Activated naive CD4-positive, alpha-beta T cell treated with Interleukin-2 at 50 U/mL for 16 hours (primary cell): ENCODE data around the gene ARHGAP9.
A peak's percentile ranks its signal among the peaks of the same experiment; 100 is the strongest.
"Not testable (repeated sequence)": the region's sequence is repeated elsewhere in the genome, so short reads cannot be mapped to it uniquely, and the experiment has no call there.

ENCODE experiments used
- DNase-seq: peaks from one replicate; pipeline ENCODE4 v3.0.0-alpha.2; 2020

ARHGAP9 gene

DNA sequence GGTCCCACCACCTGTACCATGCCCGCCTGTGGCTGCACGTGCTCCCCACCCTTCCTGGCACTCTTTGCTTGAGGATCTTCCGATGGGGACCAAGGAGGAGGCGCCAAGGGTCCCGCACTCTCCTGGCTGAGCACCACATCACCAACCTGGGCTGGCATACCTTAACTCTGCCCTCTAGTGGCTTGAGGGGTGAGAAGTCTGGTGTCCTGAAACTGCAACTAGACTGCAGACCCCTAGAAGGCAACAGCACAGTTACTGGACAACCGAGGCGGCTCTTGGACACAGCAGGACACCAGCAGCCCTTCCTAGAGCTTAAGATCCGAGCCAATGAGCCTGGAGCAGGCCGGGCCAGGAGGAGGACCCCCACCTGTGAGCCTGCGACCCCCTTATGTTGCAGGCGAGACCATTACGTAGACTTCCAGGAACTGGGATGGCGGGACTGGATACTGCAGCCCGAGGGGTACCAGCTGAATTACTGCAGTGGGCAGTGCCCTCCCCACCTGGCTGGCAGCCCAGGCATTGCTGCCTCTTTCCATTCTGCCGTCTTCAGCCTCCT is 23.4 kb downstream of the ARHGAP9 start:
- peak; percentile 38 for DNase-seq

- DNase-seq: no peak
Observed at GRCh38 chr12:57455374-57456144, 24.1 kb downstream of the ARHGAP9 start.

- no peak for DNase-seq
Observed at GRCh38 chr12:57454566-57455373, 24.9 kb downstream of the ARHGAP9 start, which contains the start of gene INHBE. TSS of gene INHBE (plus strand) at chr12:57455307. CDS start at chr12:57455537, 230 bp downstream.

DNA sequence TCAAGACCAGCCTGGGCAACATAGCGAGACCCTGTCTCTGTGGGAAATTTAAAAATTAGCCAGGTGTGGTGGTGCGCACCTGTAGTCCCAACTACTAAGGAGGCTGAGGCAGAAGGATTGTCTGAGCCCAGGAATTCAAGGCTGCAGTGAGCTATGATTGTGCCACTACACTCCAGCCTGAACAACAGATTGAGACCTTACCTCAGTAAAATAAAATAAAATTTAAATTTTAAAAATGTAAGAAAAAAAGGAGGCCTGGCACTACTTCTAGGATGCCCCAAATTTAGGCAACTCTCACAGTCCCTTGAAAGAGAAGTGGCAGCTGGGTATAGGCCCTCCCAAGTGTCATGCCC is 25.5 kb downstream of the ARHGAP9 start:
- no peak for DNase-seq

DNA sequence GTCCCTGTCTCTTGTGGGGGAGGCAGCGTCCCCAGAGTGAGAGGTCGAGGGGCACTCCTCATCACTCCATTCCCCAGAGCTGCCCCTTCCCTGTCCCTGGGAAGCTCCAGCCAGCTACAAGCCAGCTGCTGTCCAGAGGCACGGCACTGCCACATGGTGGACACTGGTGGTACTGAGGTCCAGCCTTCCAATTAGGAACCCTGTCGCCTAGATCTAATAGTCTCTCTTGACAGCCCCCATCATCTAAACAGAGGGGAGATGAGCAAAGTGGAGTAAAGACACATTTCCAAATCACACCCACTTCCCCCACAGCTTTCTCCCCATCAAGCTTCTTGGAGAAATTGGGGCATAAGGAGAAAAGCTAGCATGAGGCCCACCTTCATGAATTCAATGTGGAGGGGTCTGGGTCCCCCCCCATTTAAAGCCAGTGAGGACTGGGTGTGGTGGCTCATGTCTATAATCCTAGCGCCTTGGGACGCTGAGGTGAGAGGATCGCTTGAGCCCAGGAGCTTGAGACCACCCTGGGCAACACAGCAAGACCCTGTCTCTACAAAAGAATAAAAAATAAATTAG is 26.6 kb downstream of the ARHGAP9 start:
- peak; percentile 61 for DNase-seq

DNA sequence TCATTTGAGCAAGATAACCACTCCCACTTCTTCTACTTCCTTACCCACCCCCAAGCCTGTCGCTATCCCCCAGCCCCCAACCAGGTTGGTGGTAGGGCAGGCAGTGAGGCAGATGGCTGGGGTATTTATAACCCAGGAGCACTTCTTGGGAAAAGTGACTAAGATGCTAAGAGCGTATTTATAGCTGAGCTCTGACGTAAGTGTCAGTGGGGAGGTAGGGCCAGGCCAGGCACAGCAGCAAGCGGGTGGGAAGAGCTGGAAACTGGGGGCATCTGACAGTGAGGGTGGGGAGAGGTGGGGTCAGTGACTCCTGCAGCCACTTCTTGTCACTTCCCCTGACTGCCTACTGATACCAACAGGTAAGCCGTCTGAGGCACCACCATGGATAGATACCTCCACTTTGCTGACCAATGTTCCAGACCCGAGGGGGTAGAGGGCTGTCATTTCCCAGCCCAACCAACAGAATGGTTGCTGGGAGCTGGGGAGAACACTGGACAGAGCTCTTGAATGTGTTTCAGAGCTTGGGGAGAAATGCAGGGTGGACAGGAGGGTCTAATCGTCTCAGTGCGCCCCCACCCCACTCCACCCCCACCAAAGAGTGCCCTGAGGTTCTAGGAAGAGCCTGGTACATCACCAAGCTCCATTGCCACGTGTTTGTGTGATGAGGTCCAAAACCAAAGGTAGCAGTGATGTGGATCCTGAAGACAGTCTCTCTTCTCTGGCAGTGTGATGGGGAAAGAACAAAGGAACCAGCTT is 27.3 kb downstream of the ARHGAP9 start:
- no peak for DNase-seq

DNA sequence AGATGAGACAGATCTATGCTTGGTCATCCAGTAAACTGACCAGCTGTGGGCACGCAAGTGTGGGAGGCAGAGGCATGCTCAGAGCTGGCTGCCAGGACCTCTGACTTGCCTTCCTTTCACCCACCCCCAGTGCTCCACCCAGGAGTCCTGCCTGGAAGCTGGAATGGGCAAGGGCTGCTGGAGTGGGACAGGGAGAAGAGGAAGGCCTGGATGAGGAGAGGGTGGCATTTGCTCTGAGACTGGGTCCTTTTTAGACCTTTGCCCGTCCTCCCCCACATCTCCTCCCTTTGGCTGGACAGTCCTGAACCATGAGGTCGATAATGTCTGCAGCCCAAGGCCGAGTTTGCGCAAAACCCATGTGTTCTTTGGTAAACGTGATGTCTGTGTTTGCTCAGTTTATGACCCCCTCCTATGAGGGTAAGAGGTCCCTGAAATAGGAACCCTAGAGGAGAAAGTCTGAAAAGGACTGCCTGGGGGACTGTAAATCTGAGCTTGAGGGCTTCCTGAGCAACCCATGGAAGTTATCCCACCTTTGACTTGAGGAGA is 28.4 kb downstream of the ARHGAP9 start:
- DNase-seq: no peak

- DNase-seq: no peak
Observed at GRCh38 chr12:57450057-57450456, 29.6 kb downstream of the ARHGAP9 start.

DNA sequence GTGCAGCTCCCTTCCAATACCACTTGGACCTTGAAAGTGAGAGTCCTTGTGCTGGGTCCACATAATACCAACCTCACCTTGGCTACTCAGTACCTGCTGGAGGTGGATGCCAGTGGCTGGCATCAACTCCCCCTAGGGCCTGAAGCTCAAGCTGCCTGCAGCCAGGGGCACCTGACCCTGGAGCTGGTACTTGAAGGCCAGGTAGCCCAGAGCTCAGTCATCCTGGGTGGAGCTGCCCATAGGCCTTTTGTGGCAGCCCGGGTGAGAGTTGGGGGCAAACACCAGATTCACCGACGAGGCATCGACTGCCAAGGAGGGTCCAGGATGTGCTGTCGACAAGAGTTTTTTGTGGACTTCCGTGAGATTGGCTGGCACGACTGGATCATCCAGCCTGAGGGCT is 30.3 kb downstream of the ARHGAP9 start:
- no peak for DNase-seq

DNA sequence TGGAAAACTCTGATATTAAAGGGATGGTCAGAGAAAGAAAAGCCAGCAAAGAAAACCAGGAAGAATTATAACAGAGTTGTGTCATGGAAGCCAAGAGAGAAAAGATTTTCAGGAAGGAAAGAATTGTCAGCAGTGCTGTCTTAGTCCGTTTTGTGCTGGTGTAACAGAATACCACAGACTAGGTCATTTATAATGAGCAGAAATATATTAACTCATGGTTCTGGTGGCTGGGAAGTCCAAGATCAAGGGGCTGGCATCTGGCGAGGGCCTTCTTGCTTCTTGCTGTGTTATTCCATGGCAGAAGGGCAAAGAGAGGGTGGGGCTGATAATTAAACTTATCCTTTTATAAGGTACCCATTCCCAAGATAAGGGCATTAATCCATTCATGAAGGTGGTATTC is 31.0 kb downstream of the ARHGAP9 start:
- DNase-seq: no peak

- DNase-seq: no peak
Observed at GRCh38 chr12:57446292-57446960, 33.2 kb downstream of the ARHGAP9 start.

- no peak for DNase-seq
Observed at GRCh38 chr12:57444744-57445143, 34.9 kb downstream of the ARHGAP9 start.

- not testable (repeated sequence) for DNase-seq
Observed at GRCh38 chr12:57444337-57444736, 35.3 kb downstream of the ARHGAP9 start.

DNA sequence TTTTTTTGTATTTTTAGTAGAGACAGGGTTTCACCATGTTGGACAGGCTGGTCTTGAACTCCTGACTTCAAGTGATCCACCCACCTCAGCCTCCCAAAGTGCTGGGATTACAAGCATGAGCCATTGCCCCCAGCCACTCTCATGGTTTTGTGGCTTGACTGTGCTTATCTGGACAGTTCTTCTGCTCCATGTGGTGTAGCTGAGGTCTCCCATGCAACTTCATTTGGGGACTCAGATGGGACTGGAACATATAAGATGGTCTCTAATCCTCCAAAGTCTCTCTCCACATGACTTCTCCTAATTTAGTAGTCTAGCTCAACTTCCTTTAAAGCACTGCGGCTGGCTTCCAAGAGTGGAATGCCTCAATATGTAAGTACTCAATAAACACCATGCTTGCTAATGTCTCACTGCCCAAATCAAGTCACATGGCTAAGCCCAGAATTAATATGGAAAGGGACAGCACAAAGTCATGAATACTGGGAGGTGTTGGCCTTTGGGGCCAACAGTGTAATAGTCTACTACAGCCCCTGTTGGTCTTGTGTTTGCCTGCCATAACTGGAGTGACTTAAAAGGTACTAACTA is 37.7 kb downstream of the ARHGAP9 start:
- DNase-seq: no peak

DNA sequence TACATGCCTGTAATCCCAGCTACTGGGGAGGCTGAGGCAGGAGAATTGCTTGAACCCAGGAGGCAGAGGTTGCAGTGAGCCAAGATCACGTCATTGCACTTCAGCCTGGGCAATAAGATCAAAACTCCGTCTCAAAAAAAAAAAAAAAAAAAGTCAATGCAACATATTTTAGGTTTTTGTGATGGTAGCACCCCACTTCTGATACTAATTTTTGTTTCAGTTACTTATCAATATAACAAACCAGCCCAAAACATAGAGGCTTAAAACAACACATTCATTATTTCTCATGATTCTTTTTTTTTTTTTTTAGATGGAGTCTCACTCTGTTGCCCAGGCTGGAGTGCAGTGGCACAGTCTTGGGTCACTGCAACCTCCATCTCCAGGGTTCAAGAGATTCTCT is 38.3 kb downstream of the ARHGAP9 start:
- not testable (repeated sequence) for DNase-seq

- no peak for DNase-seq
Observed at GRCh38 chr12:57439762-57440266, 39.9 kb downstream of the ARHGAP9 start.

- DNase-seq: no peak
Observed at GRCh38 chr12:57438400-57438799, 41.3 kb downstream of the ARHGAP9 start.

- DNase-seq: no peak
Observed at GRCh38 chr12:57435293-57435692, 44.4 kb downstream of the ARHGAP9 start.

DNA sequence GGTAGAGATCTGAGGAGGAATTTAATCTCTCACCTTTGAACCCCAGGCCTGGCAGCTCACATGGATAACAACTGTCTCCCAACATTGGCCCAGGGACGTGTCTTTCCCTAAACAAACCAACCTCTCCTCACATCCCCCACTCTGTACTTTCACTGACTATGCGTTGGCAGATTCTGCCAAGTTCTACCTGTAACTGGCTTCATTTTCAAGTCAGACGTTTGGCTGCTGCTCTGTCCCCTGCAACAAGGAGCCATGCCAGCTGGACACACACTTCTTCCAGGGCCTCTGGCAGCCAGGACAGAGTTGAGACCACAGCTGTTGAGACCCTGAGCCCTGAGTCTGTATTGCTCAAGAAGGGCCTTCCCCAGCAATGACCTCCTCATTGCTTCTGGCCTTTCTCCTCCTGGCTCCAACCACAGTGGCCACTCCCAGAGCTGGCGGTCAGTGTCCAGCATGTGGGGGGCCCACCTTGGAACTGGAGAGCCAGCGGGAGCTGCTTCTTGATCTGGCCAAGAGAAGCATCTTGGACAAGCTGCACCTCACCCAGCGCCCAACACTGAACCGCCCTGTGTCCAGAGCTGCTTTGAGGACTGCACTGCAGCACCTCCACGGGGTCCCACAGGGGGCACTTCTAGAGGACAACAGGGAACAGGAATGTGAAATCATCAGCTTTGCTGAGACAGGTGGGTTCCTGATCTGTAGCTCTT is 45.0 kb downstream of the ARHGAP9 start, which contains the start of gene INHBC:
INHBC (plus strand) TSS at position 268 of the 707 bp plus-strand sequence; CDS start at position 371, 103 bp downstream.
- no peak for DNase-seq

GRCh38 chr12:57433370-57433769 is 46.3 kb downstream of the ARHGAP9 start:
- no peak for DNase-seq
